HCT116 (cell line): ENCODE data around the gene ERICH6. TPM values are rescaled to one million over a fixed set of nuclear protein-coding genes. Genes with fewer than 3 reads are reported as not detected.
A peak's percentile ranks its signal among the peaks of the same experiment; 100 is the strongest.

Source experiments
- ATAC-seq: fragments of 200-7000 bp; cut with Tn5 transposase; 2 replicates; pipeline ENCODE4 v1.9.1; 2020; ENCODE audit warnings: mild to moderate bottlenecking, moderate library complexity
- BruUV-seq: library from RNA; stranded (reverse); fragments of 400-500 nt; replicated peaks from 2 replicates; lab custom pipeline; 2021; lab: Mats Ljungman, UMichigan
- CTCF ChIA-PET: fragments of 300-600 bp; sonication (Branson Sonifier 250); formaldehyde crosslinking; loops from one replicate; lab custom pipeline; 2021; ENCODE audit warnings: antibody characterized with exemption; lab: Charles Lee
- POLR2A ChIA-PET: fragments of 300-600, 350-600 bp; sonication (Branson Sonifier 250); formaldehyde crosslinking; loops from one replicate; lab custom pipeline; 2021; ENCODE audit warnings: antibody characterized with exemption; lab: Charles Lee
- RAD21 ChIA-PET, 2 experiments: fragments of 300-600 bp; sonication (Branson Sonifier 250); formaldehyde crosslinking; loops; one replicate each; lab custom pipeline; 2023; ENCODE audit warnings: low total read pairs in 2 of 2; ENCODE audit not compliant: uncharacterized antibody in 2 of 2, unreplicated experiment in 2 of 2, low non-redundant PET in 1 of 2; lab: Charles Lee
- DNase-seq: peaks from one replicate; pipeline ENCODE4 v3.0.0-alpha.2; 2010; ENCODE audit warnings: low read depth, low spot score
- H2AFZ ChIP-seq: fragments of 200-600 bp; shearing (Covaris generic), sonication (generic); 2 replicates; pipeline ENCODE4 v1.6.1; 2017; ENCODE audit warnings: low read depth, mixed run types, mixed read lengths, antibody characterized with exemption, low read length; ENCODE audit not compliant: poor library complexity, severe bottlenecking
- H3K27ac ChIP-seq: 2 replicates; pipeline ENCODE4 v1.5.1; 2012; ENCODE audit warnings: low read depth, low read length
- H3K27me3 ChIP-seq: fragments of 200-600 bp; sonication (generic); 2 replicates; pipeline ENCODE4 v1.6.1; 2016; ENCODE audit warnings: mixed run types, low read length, mixed read lengths; ENCODE audit not compliant: insufficient read depth
- H3K36me3 ChIP-seq, 2 experiments: fragments of 200-500 bp in 1 of 2; fragments of 200-600 bp in 1 of 2; sonication (Bioruptor generic) in 1 of 2; sonication (generic) in 1 of 2; 2 replicates each; pipeline versions ENCODE4 v1.5.1 to v1.6.1; 2014 to 2016; ENCODE audit warnings: low read length in 2 of 2, inconsistent platforms in 1 of 2, mixed read lengths in 1 of 2, mixed run types in 1 of 2; ENCODE audit not compliant: insufficient read depth in 2 of 2, control insufficient read depth in 1 of 2
- H3K4me1 ChIP-seq, 2 experiments: fragments of 200-600 bp in 1 of 2; sonication (generic) in 1 of 2; 2 replicates each; pipeline versions ENCODE4 v1.5.1 to v1.6.1; 2012 to 2017; ENCODE audit warnings: low read length in 2 of 2, inconsistent platforms in 1 of 2, mild to moderate bottlenecking in 1 of 2, mixed read lengths in 1 of 2, mixed run types in 1 of 2, moderate library complexity in 1 of 2; ENCODE audit not compliant: insufficient read depth in 2 of 2, control insufficient read depth in 1 of 2
- H3K4me2 ChIP-seq: fragments of 200-600 bp; sonication (generic); 2 replicates; pipeline ENCODE4 v1.6.1; 2017; ENCODE audit warnings: mixed run types, low read length, mixed read lengths
- H3K4me3 ChIP-seq, 2 experiments: fragments of 200-600 bp in 1 of 2; sonication (generic) in 1 of 2; replicated peaks in 1 of 2; 2 replicates each; pipeline ENCODE4 v1.5.1; 2011 to 2016; ENCODE audit warnings: low read length in 2 of 2, control low read depth in 1 of 2, low read depth in 1 of 2, mild to moderate bottlenecking in 1 of 2, mixed read lengths in 1 of 2, mixed run types in 1 of 2
- H3K79me2 ChIP-seq: fragments of 200-600 bp; sonication (generic); 2 replicates; pipeline ENCODE4 v1.6.1; 2017; ENCODE audit warnings: mild to moderate bottlenecking, mixed run types, low read length, moderate library complexity, mixed read lengths; ENCODE audit not compliant: insufficient read depth
- H3K9ac ChIP-seq: fragments of 200-600 bp; sonication (generic); 2 replicates; pipeline ENCODE4 v1.6.1; 2016; ENCODE audit warnings: low read length, mixed read lengths
- H3K9me2 ChIP-seq: fragments of 200-600 bp; sonication (generic), shearing (Covaris generic); 2 replicates; pipeline ENCODE4 v1.6.1; 2017; ENCODE audit warnings: mixed run types, mild to moderate bottlenecking, moderate library complexity; ENCODE audit not compliant: insufficient read depth
- H3K9me3 ChIP-seq, 2 experiments: fragments of 200-500 bp in 1 of 2; fragments of 200-600 bp in 1 of 2; sonication (Bioruptor generic) in 1 of 2; sonication (generic) in 1 of 2; 2 replicates each; pipeline ENCODE4 v1.6.1; 2014 to 2017; ENCODE audit warnings: low read length in 2 of 2, mixed read lengths in 2 of 2, inconsistent platforms in 1 of 2, low read depth in 1 of 2, mild to moderate bottlenecking in 1 of 2, mixed run types in 1 of 2, moderate library complexity in 1 of 2; ENCODE audit not compliant: control insufficient read depth in 1 of 2, insufficient read depth in 1 of 2
- H4K20me1 ChIP-seq: fragments of 200-600 bp; sonication (generic), shearing (Covaris generic); 2 replicates; pipeline ENCODE4 v1.6.1; 2017; ENCODE audit warnings: mixed run types, mild to moderate bottlenecking, moderate library complexity; ENCODE audit not compliant: insufficient read depth
- CBX3 ChIP-seq: IDR thresholded peaks from 2 replicates; pipeline ENCODE4 v1.6.1; 2012; ENCODE audit warnings: low read depth
- CEBPB ChIP-seq: IDR thresholded peaks from 2 replicates; pipeline ENCODE4 v1.6.1; 2012; ENCODE audit warnings: low read depth
- EGR1 ChIP-seq: IDR thresholded peaks from 2 replicates; pipeline ENCODE4 v1.6.1; 2012; ENCODE audit warnings: low read depth
- EZH2phosphoT487 ChIP-seq: fragments of 200-600 bp; IDR thresholded peaks from 2 replicates; pipeline ENCODE4 v1.6.1; 2018; ENCODE audit warnings: antibody characterized with exemption, borderline replicate concordance
- POLR2A ChIP-seq: IDR thresholded peaks from 2 replicates; pipeline ENCODE4 v1.7.0; 2011; ENCODE audit warnings: borderline replicate concordance; ENCODE audit not compliant: insufficient read depth, insufficient read length; ENCODE audit errors: extremely low read depth
- POLR2AphosphoS5 ChIP-seq: IDR thresholded peaks from 2 replicates; pipeline ENCODE4 v1.6.1; 2011; ENCODE audit warnings: mild to moderate bottlenecking, low read depth, low read length, moderate library complexity
- RAD21 ChIP-seq: IDR thresholded peaks from 2 replicates; pipeline ENCODE4 v1.6.1; 2012; ENCODE audit warnings: low read depth, mild to moderate bottlenecking
- SP1 ChIP-seq: IDR thresholded peaks from 2 replicates; pipeline ENCODE4 v1.6.1; 2012; ENCODE audit warnings: low read depth
- SRF ChIP-seq: IDR thresholded peaks from 2 replicates; pipeline ENCODE4 v1.6.1; 2012; ENCODE audit warnings: low read depth
- YY1 ChIP-seq: IDR thresholded peaks from 2 replicates; pipeline ENCODE4 v1.6.1; 2011; ENCODE audit warnings: low read length, low read depth, moderate library complexity, mild to moderate bottlenecking; ENCODE audit not compliant: insufficient replicate concordance; ENCODE audit errors: extremely low read depth
- ZNF274 ChIP-seq: fragments of 200-500 bp; sonication (Bioruptor generic); IDR thresholded peaks from 2 replicates; pipeline ENCODE4 v1.6.1; 2014; ENCODE audit warnings: mild to moderate bottlenecking, low read depth, low read length, inconsistent platforms
- intact Hi-C: fragments of 100-400 bp; cut with micrococcal nuclease; formaldehyde crosslinking; loops from 2 replicates; pipeline ENCODE4 v1.10.0; 2022
- total RNA-seq: library from RNA; stranded (reverse); gene quantifications from one replicate; pipeline ENCODE4 v1.2.1, GENCODE V29; 2021; ENCODE audit not compliant: unreplicated experiment
- TF ChIP-seq, protein P1 (sequence below), 3 experiments: fragments of 200-600 bp in 1 of 3; sonication (generic) in 1 of 3; IDR thresholded peaks in 2 of 3; conservative IDR thresholded peaks in 1 of 3; 2 replicates each; pipeline ENCODE4 v1.5.1; 2012 to 2017; ENCODE audit warnings: low read depth in 2 of 3, low read length in 2 of 3, antibody characterized with exemption in 1 of 3, borderline replicate concordance in 1 of 3, control low read depth in 1 of 3, mild to moderate bottlenecking in 1 of 3, mixed read lengths in 1 of 3, mixed run types in 1 of 3, moderate library complexity in 1 of 3; ENCODE audit not compliant: insufficient read depth in 1 of 3

ERICH6 gene
- total RNA-seq, 1 experiment from 2014 or later: not detected

DNA sequence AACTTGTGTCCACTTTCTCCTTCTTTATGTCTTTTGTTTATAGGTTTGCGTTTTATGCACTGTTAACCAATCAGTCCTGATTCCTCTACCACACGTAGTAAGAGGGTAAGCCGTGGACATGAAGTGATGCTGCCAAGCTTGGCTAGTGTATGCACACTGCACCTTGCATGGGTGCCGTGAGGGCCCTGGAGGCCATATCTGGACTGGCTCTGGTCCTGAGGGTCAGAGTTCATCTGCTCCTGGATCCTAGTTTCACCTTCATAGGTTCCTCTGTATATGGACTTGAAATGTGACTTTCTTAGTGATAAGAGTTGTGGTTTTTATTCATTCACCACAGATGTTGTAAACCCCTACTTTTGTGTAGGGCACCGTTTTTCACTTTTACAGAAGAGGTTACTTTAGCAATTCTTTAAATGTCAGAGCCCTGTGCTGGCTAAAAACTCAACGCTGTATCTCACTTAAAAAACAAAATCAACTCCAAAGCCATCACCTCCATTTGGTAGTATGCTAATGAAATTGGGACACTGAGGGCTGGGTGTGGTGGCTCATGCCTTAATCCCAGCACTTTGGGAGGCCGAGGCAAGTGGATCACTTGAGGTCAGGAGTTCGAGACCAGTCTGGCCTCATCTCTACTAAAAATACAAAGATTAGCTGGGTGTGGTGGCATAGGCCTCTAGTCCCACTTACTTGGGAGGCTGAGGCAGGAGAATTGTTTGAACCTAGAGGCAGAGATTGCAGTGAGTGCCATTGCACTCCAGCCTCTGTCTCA, 36.3 kb upstream of the ERICH6 start:
- Histone ChIP-seq H3K36me3 (peaks cover 3 to 5% of the 10 kb centered on the region in 2 experiments; a peak in 1 of 4 replicates), H3K27ac (no peak overlapping the region), H3K27me3 (no peaks in the 10 kb centered on the region), H4K20me1 (peaks cover 9% of the 10 kb centered on the region; the same call in 1 of the 2 replicates), H3K4me1 (peaks cover 25 to 43% of the 10 kb centered on the region in 2 experiments), H3K4me2 (no peak overlapping the region), H3K9me2 (no peaks in the 10 kb centered on the region), H3K4me3 (no peak overlapping the region), H3K9ac (no peak overlapping the region), H3K79me2 (peaks cover 40% of the 10 kb centered on the region), H2AFZ (no peak overlapping the region), H3K9me3 (no peaks in the 10 kb centered on the region)
- RAD21 ChIA-PET: no interaction called here
- no TSS peak for BruUV-seq
- CTCF ChIA-PET: no interaction called here
- ATAC-seq: no peak
- intact Hi-C loops: no loop called here
- POLR2A ChIA-PET: no interaction called here
- TF ChIP-seq CEBPB: no peak
- TF ChIP-seq CBX3: no peak
- no peak for TF ChIP-seq EZH2phosphoT487
- TF ChIP-seq POLR2AphosphoS5: peak; percentile 30; the same call in 1 of the 2 replicates
- DNase-seq: no peak

DNA sequence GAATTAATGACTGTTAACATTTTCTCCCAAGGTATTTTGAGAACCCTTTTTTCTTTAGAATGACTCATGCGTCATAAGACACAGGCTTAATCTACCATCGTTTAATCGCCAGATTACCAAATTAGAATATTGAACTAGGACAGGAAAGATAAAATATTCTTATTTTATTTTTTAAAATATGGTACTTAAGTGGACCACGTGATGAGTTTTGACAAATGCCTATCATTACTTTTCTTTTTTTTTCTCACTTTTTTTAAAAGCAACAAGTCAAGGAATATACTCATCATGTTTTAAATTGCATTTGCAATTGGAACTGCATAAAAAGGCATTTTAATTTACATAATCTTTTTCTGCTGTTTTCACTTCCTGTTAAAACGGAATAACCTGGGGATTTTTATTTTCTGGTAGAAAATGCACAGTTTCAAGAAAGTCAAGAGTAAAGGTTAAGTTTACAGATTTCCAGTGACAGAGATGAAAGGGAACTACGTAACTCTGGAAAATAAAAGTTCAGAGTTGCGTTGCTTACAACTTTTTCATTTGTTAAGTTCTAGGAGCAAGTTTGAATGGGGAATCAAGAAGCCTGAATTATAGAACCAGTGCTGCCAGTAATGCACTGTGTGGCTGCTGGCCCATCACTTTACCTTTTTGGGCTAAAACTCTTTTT, 35.6 kb upstream of the ERICH6 start:
- intact Hi-C loops: no loop called here
- TF ChIP-seq SRF (no peak), CEBPB (no peak), CBX3 (no peak), POLR2A (no peak), RAD21 (no peak), SP1 (no peak), YY1 (no peak), ZNF274 (no peak), EGR1 (no peak)
- TF ChIP-seq, protein P1, sequence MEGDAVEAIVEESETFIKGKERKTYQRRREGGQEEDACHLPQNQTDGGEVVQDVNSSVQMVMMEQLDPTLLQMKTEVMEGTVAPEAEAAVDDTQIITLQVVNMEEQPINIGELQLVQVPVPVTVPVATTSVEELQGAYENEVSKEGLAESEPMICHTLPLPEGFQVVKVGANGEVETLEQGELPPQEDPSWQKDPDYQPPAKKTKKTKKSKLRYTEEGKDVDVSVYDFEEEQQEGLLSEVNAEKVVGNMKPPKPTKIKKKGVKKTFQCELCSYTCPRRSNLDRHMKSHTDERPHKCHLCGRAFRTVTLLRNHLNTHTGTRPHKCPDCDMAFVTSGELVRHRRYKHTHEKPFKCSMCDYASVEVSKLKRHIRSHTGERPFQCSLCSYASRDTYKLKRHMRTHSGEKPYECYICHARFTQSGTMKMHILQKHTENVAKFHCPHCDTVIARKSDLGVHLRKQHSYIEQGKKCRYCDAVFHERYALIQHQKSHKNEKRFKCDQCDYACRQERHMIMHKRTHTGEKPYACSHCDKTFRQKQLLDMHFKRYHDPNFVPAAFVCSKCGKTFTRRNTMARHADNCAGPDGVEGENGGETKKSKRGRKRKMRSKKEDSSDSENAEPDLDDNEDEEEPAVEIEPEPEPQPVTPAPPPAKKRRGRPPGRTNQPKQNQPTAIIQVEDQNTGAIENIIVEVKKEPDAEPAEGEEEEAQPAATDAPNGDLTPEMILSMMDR (IDR thresholded peaks at IDR 0.05 in 2 of 3, conservative IDR thresholded peaks at IDR 0.05 in 1 of 3; ENCODE audit: borderline replicate concordance in 1 of 3, insufficient read depth in 1 of 3, low read depth in 2 of 3, low read length in 2 of 3): no peak
- Histone ChIP-seq H3K27ac (no peak overlapping the region), H2AFZ (no peak overlapping the region), H3K36me3 (peaks cover 3 to 5% of the 10 kb centered on the region in 2 experiments; a peak in 1 of 4 replicates), H3K9ac (no peak overlapping the region), H3K4me3 (no peak overlapping the region), H3K9me2 (no peaks in the 10 kb centered on the region), H3K4me1 (peaks cover 25 to 36% of the 10 kb centered on the region in 2 experiments), H3K4me2 (peak overlapping the region; percentile 35), H3K79me2 (peaks cover 33% of the 10 kb centered on the region), H3K27me3 (no peaks in the 10 kb centered on the region), H4K20me1 (peaks cover 9% of the 10 kb centered on the region; the same call in 1 of the 2 replicates), H3K9me3 (no peaks in the 10 kb centered on the region)
- RAD21 ChIA-PET: no interaction called here
- CTCF ChIA-PET: no interaction called here
- POLR2A ChIA-PET: no interaction called here
- BruUV-seq: no TSS peak
- ATAC-seq (no peak), DNase-seq (no peak)
